ENCODE measurements around the gene ATXN3. TPM values are rescaled to one million over a fixed set of nuclear protein-coding genes. Genes with fewer than 3 reads are reported as not detected.
A peak's percentile ranks its signal among the peaks of the same experiment; 100 is the strongest.

The ATXN3 gene
- total and polyA plus RNA-seq, 2 of the 13 experiments (the other 11 are each of a cell fraction or from before 2014, with no cell fraction given): 14.9 to 17.3 TPM

DNA sequence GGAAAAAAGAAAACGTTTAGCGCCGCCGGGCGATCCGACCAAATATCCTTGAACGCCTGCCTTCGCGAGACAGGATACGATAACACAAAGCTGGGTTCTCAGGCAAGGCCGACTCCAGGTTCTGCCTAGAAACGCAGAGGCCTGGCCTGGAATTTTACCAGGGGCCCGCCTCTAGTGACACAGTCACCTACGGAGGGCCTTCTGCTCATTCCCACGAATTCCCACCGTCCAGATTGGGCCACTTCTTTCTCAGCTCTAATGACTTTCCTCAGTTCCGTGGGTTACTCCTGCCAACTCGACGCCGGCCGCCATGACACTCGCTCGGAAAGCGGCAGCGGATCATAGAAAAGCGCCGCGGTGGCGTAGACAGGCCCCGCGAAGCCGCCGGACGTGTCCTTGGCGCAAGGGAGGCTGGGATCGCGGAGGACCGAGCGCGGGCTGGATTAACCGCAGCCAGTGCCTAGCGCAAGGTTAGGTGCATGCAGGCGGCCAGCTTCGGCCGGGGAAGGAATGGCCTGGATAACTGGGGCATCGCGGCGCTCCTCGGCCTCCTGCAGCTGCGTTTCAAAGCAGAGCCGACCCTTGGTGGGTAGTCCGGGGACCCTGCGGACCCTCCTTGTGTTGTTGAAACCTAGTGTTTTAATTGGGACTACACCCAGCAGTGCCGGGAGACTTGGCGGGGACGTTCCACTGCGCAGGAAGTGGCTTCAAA, 66.5 kb downstream of the ATXN3 start, which contains the start of gene TRIP11 (continued):
- TF ChIP-seq, protein P1, sequence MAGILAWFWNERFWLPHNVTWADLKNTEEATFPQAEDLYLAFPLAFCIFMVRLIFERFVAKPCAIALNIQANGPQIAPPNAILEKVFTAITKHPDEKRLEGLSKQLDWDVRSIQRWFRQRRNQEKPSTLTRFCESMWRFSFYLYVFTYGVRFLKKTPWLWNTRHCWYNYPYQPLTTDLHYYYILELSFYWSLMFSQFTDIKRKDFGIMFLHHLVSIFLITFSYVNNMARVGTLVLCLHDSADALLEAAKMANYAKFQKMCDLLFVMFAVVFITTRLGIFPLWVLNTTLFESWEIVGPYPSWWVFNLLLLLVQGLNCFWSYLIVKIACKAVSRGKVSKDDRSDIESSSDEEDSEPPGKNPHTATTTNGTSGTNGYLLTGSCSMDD (CRISPR knock-in tag; IDR thresholded peaks at IDR 0.05): no peak
- TF ChIP-seq ZFAT (CRISPR knock-in tag; conservative IDR thresholded peaks at IDR 0.05) (0 out of 2 replicates have a peak, but pooled peaks have one; percentile 33), ZNF629 (CRISPR knock-in tag; conservative IDR thresholded peaks at IDR 0.05) (0 out of 2 replicates have a peak, but pooled peaks have one; percentile 5), MXD4 (CRISPR knock-in tag; IDR thresholded peaks at IDR 0.05) (peak; percentile 85), SALL1 (CRISPR knock-in tag; IDR thresholded peaks at IDR 0.05) (peak; percentile 79), NFKB2 (CRISPR knock-in tag; IDR thresholded peaks at IDR 0.05; ENCODE audit: borderline replicate concordance) (peak; percentile 93; the same call in 1 of the 2 replicates), ZFP36 (IDR thresholded peaks at IDR 0.05; ENCODE audit: borderline replicate concordance, low read depth, low read length, partially characterized antibody) (no peak), ZNF777 (CRISPR knock-in tag; IDR thresholded peaks at IDR 0.05) (peak; percentile 80), ZNF331 (CRISPR knock-in tag; IDR thresholded peaks at IDR 0.05) (peak; percentile 60; the same call in 1 of the 2 replicates), TAF1 (CRISPR knock-in tag; IDR thresholded peaks at IDR 0.05) (peak; percentile 98), KDM2A (CRISPR knock-in tag; IDR thresholded peaks at IDR 0.05; ENCODE audit: borderline replicate concordance, low read depth) (peak; percentile 99)
- TF ChIP-seq, protein P2, sequence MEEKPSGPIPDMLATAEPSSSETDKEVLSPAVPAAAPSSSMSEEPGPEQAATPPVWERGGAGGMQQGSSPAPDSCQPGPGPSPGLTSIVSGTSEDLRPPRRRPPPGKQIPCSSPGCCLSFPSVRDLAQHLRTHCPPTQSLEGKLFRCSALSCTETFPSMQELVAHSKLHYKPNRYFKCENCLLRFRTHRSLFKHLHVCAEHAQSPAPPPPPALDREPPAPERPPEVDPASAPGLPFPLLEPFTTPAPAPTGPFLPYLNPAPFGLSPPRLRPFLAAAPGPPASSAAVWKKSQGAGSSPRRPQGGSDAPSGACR (CRISPR knock-in tag; IDR thresholded peaks at IDR 0.05): 0 out of 2 replicates have a peak, but pooled peaks have one; percentile 47
- TF ChIP-seq, protein P3, sequence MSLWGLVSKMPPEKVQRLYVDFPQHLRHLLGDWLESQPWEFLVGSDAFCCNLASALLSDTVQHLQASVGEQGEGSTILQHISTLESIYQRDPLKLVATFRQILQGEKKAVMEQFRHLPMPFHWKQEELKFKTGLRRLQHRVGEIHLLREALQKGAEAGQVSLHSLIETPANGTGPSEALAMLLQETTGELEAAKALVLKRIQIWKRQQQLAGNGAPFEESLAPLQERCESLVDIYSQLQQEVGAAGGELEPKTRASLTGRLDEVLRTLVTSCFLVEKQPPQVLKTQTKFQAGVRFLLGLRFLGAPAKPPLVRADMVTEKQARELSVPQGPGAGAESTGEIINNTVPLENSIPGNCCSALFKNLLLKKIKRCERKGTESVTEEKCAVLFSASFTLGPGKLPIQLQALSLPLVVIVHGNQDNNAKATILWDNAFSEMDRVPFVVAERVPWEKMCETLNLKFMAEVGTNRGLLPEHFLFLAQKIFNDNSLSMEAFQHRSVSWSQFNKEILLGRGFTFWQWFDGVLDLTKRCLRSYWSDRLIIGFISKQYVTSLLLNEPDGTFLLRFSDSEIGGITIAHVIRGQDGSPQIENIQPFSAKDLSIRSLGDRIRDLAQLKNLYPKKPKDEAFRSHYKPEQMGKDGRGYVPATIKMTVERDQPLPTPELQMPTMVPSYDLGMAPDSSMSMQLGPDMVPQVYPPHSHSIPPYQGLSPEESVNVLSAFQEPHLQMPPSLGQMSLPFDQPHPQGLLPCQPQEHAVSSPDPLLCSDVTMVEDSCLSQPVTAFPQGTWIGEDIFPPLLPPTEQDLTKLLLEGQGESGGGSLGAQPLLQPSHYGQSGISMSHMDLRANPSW (CRISPR knock-in tag; IDR thresholded peaks at IDR 0.05; ENCODE audit: borderline replicate concordance): 0 out of 2 replicates have a peak, but pooled peaks have one; percentile 58
- TF ChIP-seq, protein P4, sequence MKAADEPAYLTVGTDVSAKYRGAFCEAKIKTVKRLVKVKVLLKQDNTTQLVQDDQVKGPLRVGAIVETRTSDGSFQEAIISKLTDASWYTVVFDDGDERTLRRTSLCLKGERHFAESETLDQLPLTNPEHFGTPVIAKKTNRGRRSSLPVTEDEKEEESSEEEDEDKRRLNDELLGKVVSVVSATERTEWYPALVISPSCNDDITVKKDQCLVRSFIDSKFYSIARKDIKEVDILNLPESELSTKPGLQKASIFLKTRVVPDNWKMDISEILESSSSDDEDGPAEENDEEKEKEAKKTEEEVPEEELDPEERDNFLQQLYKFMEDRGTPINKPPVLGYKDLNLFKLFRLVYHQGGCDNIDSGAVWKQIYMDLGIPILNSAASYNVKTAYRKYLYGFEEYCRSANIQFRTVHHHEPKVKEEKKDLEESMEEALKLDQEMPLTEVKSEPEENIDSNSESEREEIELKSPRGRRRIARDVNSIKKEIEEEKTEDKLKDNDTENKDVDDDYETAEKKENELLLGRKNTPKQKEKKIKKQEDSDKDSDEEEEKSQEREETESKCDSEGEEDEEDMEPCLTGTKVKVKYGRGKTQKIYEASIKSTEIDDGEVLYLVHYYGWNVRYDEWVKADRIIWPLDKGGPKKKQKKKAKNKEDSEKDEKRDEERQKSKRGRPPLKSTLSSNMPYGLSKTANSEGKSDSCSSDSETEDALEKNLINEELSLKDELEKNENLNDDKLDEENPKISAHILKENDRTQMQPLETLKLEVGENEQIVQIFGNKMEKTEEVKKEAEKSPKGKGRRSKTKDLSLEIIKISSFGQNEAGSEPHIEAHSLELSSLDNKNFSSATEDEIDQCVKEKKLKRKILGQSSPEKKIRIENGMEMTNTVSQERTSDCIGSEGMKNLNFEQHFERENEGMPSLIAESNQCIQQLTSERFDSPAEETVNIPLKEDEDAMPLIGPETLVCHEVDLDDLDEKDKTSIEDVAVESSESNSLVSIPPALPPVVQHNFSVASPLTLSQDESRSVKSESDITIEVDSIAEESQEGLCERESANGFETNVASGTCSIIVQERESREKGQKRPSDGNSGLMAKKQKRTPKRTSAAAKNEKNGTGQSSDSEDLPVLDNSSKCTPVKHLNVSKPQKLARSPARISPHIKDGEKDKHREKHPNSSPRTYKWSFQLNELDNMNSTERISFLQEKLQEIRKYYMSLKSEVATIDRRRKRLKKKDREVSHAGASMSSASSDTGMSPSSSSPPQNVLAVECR (CRISPR knock-in tag; IDR thresholded peaks at IDR 0.05; ENCODE audit: borderline replicate concordance): peak; percentile 95
- TF ChIP-seq, protein P5, sequence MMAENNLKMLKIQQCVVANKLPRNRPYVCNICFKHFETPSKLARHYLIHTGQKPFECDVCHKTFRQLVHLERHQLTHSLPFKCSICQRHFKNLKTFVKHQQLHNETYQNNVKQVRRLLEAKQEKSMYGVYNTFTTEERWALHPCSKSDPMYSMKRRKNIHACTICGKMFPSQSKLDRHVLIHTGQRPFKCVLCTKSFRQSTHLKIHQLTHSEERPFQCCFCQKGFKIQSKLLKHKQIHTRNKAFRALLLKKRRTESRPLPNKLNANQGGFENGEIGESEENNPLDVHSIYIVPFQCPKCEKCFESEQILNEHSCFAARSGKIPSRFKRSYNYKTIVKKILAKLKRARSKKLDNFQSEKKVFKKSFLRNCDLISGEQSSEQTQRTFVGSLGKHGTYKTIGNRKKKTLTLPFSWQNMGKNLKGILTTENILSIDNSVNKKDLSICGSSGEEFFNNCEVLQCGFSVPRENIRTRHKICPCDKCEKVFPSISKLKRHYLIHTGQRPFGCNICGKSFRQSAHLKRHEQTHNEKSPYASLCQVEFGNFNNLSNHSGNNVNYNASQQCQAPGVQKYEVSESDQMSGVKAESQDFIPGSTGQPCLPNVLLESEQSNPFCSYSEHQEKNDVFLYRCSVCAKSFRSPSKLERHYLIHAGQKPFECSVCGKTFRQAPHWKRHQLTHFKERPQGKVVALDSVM (CRISPR knock-in tag; IDR thresholded peaks at IDR 0.05): peak; percentile 83

All from HepG2 (cell line).